GM18517 (cell line): ENCODE measurements around the gene AMMECR1.
A peak's percentile ranks its signal among the peaks of the same experiment; 100 is the strongest.

ENCODE experiments used
- ATAC-seq: cut with Tn5 transposase; IDR thresholded peaks from one replicate; pipeline ENCODE4 v1.9.1; 2021; ENCODE audit warnings: mild to moderate bottlenecking, moderate library complexity; ENCODE audit not compliant: unreplicated experiment

AMMECR1 gene

DNA sequence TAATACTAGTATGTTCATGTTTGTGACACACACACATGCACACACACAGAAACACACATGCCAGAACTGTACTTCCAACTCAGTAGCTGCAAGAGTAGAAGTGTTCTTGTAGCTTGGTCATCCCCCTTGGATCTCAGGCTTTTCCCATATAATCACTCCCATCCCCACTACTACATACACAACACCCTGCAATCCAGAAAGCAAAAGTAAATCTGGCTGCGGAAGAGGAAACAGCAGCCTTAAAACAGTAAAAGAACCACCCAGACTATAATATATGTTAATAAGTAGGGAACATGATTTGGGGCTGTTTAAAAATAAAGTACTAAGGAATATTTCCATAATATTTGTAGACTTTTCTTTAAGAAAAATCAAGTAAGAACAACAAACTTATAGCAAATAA lies 103.2 kb downstream of the AMMECR1 start:
- ATAC-seq = no peak

DNA sequence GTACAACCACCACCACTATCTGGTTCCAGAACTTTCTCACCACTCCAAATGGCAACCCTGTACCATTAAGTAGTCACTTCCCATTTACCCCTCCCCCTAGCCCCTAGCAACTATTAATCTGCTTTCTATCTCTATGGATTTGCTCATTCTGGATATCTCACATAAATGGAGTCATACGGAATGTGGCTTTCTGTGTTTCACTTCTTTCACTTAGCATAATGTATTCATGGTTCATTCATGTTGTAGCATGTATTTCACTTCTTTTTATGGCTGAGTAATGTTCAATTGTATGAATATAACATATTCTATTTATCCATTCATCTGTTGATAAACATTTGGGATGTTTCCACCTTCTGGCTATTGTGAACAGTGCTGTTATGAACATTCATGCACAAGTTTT lies 104.7 kb downstream of the AMMECR1 start:
- ATAC-seq = no peak

DNA sequence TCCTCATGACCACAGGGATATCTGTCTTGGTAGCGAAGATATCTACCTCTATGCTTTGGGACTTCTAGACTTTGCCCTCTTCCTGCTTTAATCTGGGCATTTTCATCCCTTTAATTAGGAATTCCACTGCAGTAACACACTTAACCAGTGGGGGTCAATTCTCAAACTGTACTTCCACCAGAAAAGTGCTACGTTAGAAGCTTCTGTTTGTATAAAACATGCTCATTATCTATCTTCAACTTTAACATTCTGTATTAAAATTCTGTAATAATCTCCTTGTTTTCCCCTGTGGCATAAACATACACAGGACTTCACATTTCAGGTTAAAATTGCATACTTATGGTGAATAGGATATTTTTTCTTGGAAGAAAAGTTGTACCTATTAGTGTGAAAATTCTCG lies 105.6 kb downstream of the AMMECR1 start:
- ATAC-seq = no peak

DNA sequence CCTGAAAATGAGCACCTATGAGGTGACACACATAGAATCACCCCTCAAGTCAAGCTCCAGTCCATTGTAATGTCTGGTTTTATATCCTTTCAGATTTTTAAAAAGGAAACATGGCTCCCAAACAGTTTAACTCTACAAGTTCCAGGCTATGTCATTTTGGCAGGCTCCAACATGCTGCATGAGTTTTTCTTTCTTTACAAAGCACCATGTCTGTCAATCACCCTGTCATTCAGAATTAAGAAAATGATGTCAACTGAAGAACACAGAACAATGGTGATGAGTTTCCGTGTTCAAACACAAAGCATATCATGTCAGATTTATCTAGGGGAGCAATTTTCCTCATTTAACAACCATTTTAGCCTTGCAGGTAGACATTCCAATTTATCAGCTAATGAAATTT lies 106.5 kb downstream of the AMMECR1 start:
- ATAC-seq = no peak

DNA sequence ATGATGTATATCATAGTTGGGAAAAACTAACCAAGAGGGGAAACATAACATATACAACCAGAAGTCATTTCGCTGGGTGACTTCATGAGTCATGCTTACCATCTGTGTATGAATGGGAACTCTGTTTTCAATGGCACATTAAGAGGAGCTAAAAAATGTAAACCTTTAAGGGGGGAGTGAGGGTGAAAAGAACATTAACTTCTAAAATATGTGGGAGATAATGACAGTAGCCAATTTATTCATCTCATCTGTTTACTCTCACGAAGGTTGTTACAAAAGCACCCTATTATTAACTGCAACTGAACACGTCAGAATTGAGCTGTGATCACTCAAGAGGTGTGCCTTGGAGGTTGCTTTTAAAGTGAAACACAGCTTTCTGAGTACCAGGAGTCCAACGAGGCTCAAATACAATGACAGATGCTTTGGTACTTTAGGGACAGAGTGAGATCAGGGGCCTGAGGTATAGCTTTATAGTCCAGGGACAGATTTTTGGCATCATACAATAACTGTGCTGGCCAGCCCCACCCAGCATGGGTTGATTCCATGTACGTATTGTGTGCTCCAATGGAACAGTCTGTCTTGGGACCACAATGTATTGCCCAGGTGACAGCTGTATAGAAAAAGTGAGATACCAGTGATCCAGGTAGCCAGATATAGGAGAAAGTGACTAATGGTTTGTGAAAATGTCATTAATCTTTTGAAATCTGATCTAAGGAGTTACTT lies 107.3 kb downstream of the AMMECR1 start:
- no peak for ATAC-seq

DNA sequence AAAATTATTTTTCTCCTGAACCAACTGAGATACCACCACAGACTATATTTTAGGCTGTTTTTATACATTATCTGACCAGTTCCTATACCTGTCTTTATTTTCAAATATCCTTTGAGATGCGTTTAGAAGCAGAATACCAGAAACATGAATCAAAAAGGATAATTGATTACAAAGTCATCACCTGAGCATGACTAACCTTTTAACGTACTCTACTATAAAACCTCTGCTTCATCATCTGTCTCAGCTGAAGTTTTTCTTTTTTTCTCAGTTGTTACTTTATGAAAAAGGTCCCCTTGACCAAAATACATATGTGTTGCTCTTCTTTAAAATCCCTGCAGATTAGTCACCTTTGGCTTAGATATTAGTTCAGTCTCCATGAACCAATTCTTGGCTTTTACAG lies 109.8 kb downstream of the AMMECR1 start:
- no peak for ATAC-seq

DNA sequence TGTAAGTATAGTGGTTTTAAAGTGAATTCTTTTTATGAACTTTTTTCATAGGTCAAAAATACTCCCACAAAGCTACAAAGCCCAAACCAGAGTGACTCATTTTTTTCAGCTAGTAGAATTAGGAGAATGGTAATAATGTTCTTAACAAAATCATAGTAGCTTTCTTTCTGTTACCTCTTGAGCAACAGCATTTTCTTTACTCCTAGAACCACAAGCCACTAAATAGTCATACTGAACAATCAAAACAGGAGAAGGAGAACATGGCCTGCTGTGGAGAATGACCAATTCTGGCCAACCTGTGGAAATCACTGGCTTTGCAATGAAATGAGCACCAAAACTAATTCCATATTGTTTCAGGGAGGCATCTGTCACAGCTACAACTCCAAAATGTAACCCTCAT lies 112.9 kb downstream of the AMMECR1 start:
- ATAC-seq = no peak

DNA sequence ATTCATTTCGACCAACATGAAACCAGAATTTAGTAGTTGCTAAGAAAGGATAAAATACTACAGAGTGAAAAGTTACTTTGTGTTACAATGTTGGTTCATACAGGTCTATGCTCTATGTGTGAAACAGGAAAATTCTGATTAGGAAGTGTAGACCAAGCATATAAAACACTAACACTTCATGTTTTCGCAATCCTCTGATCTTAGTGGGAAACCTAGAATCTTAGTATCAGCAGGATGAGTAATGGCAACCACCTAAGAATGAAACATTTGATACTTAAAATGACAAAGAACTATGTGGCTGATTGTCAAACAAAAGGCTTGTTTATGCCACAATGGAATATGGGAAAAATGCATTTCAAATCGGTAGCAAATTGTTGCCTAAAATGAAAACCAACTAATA lies 116.1 kb downstream of the AMMECR1 start:
- ATAC-seq = no peak

DNA sequence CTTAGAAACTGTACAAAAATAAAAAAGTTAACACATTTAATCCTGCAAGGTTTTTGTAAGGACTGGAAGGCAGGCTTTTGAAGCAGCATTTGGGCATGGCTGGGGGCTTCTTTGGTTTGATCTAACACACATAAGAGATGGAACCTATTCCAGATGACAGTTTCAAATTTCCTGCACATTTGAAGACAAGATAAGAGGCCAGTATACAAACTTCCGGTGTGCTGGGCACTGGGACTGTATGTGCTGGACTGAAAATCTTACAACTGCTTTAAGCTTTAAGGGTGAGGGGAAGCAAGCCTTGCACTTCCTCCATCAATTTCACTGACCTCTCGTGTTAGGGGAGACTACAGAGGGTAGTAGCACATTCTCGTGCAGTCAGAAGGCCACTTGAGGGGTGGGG lies 122.9 kb downstream of the AMMECR1 start:
- ATAC-seq = no peak

DNA sequence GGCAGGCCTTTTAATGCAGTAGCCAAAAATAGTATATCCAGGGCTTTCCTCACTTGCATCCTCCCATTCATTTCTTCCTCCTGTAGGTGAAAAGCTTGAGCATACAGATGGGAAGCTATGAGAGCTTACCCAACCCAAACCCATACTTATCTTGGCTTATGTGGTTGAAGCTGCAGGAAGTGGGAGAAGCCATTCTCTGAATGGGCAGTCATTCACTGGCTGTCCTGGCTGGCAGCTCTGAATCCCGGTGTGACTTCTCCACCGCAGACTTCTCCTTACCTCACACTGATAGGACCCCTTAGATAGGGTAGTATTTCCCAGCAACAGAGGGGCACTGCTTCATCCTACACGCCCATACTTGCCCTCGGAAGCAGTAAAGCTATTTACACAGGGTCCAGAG lies 125.4 kb downstream of the AMMECR1 start:
- ATAC-seq = no peak

DNA sequence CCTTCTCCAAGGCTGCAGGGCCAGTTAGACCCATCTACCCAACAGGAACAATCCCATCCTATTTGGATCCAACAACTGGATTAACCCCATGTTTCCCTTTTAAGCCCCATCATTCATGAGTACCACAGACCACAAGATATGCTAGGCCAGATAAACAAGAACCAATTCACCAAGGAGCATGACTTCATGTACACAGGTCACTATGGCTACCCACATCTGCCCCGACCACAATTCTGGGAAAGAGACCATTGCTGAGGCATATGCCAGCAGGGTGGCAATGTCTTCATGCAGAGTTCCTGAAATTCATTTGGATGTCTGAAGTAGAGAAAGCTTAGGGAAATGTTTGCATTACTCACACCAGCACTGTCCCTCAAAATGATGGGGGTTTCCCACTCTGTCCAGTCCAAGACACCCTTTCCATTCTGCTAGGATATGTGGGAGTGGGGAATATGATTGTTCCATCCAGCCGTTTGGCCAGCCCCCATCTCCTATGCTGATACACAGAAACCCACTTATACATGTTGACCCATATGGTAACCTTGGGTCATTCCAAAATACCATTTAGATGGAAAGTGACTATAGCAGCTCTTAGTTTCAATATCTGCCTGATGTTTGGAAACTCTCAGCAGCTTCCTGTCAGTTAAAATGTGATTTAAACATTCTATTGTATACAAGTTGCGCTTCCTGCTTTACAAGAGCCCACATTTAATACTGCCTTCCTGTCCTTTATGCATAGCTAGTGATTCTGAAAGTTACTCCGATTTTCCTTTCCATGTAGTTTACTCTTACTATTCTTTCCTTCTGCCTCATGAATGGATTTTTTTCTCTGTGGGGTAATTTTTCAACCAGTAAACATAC lies 129.0 kb downstream of the AMMECR1 start:
- ATAC-seq = no peak

DNA sequence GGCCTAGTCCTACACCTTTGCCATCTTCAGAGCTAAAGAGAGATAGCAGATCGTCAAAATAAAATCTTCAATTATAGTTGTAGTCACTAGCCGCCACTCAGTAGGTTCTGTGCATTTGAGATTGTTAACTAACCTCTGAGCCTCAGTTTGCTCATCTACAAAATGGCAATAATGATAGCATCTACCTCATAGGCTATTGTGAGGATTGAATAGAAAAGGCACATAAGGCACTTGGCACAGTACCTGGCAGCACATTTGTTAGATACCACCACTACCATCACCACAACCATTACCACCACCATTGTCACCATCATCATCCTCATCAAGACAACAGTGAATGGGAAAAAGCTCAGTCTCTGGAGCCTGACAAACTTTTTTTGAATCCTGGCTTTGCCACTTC lies 134.6 kb downstream of the AMMECR1 start:
- no peak for ATAC-seq

DNA sequence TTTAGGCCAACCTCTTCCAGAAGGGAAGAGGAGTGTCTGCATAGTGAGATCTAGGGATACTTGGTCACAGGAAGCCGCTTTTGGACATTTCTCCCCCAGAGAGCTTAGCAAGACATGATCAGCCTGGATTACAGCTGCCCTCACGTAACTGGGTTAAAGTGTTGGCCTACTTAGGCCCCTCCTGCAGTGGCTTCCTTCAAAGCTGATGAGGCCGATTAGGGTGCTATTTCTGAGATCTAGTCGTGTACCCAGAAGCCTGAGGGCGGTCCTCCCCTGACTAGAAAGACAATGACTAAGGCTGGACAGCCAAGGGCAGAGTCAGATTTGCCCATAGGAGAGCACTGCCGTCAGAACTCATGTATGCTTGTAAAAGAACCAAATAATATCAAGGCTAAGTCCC lies 135.0 kb downstream of the AMMECR1 start:
- no peak for ATAC-seq

DNA sequence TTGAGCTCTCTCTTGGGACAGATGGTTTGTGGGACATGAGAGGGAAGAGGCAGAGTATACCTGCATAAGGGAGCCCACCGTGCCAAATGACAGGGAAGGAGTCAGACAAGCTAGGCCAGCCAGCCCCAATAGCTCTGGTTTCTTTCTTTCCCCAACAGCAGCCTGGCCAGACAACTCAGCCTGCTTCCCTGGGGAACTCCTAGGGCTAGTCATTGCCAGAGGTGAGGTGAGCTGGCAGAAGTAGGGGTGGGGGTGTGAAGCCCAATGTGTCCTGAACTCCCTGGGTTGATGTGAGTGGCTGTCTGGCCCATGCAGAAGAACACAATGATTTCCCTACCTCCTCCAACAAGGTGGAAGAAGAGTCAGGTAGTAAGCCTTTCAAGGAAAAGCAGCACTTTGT lies 135.5 kb downstream of the AMMECR1 start:
- no peak for ATAC-seq

DNA sequence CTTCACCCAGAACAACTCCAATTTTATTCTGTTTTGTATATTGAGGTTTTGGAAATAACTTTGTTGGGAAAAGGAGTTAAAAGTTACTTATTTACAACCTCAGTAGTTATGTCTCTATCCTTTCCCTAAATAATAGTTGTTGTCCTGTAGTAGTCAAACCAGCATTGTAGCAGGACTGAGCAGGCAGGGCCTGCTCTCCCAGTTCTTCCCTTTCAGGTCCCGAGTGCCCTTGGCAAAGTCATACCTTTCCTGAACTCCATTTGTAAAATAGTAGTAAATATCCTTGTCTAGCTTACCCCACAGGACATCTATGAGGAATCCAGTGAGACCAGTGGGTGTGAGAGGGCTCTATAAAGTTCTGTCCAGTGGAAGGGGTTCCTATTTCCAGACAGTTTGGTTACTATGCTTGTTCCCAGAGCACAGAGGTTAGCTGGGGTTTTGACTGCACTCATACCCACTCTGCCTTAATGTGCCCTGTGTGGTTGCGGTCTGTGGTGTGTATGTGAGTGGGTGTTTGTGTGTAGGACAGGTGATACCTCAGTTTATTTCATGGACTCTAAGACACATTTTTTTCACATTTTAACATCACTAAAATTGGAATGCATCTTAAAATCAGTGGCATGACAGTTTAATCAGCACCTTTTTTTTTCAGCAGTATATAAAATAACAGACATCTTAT lies 136.3 kb downstream of the AMMECR1 start:
- ATAC-seq = no peak

DNA sequence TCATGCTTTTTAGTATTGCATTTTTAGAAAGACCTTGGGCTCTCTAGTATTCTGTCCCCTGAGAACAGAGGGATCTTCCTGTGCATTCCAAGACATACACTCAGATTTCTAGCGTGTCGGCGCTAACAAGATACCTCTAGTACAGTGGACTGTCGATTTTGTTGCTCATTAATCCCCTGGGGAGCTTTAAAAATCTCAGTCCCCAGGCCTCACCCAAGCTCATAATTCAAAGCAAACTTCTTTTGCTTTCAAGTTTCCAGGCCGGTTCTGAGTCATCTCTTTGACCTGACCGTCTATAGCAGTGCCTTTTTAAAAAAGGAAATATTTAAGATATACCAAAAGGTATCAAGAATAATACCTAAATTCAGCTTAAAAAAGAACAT lies 137.0 kb downstream of the AMMECR1 start:
- peak; percentile 89 for ATAC-seq

DNA sequence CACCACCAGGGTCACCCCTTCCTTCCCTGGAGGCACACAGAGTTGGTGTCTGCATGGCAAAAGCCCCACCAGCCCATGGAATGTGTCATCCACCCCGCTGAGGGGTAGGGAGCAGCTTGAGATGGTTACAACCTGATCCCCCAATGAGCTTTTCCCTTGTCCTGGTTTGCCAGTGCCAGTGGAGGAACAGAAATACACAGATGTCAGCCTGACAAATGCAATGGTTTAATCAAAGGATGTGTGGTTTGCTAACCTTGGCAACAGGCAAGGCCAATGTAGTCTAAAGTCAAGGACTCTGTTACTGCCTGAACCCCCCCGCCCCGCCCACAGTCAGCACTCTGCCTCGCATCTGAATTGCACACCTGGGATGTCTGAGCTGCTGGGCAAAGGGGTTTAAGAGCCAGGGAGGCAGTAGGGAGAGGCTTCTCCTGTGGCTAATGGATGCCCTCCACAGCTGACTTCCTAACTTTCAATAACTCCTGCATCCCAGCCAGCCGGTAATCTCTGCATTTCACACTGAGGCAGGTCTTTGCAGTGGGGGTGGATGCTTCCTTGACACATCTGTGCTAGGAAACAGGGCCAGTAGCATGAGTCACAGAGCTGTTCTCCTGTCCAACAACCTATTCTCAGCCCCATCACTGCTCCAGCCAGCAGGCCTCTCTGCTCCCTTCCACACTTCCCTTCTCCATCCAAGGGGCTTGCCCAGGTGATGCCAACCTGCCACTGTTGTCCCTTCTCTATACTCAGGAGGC lies 137.5 kb downstream of the AMMECR1 start:
- peak; percentile 28 for ATAC-seq

DNA sequence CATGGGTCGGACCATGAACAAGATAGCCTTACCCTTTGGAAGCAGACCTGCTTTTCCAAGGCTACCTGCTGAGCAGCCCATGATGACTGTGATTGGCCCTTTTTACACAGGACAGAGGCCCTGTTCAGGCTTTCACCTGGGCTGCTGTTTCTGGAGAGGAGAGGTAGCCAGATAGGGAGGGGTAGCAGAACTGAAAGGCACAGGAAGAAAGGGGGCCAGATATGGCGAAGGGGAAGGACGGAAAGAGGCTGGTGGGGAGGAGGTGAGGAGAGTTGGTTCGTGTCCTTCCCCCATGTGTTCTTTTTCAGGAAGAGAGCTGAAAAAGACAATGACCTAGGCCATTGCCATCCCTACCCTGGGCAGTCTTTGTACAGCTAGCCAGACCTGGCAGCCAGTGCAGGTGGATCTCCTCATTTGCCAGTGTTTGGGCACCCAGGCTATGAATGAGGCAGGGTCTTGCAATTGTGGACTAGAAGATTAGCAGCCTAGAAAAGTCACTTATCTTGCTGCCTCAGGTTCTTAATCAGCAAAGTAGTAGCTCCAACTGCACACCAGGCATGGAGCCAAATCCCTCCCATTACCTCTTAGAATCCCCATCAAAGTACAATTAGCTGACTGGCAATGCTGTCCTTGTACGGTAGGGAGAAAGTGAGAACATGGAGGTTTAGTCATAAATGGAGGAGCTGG lies 139.6 kb downstream of the AMMECR1 start:
- no peak for ATAC-seq

DNA sequence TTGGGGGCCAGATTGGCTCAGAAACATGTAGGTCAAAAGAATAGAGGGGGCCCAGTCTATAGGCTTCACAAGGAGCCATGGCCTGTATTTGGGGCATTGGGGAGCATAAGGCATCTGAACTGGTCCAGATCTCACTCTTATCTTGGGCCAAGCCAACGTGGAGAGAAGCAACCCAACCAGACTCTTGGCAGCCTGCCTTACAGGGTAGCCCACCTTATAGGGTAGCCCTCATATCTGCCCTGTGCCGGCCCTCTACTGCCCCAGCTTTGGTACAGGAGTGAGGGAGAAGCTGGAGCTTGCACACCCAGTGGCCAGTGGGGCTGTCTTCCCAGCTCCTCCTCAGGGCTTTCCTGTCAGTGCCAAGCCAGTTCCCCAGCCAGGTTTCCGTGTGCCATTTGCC lies 142.2 kb downstream of the AMMECR1 start:
- no peak for ATAC-seq

DNA sequence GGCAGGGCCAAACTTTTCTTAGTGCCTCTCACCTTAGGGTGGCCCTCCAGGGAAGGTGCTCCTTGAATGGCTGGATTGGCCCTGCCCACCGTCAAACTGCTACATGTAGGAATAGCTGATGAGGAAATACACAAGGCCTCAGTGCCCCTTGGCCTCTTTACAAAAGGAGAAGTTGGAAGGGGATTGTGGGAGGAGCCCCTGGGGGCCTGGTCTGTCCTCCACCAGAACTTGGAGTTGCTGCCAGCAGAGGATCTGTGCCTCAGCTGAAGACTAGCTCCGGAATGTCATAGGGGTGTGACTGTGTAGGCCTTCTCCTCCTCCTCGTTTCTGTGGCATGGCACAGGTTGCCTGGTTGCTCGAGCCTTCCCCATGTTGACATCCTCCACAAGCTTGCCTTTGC lies 142.7 kb downstream of the AMMECR1 start:
- no peak for ATAC-seq
